Activated CD8-positive, alpha-beta memory T cell treated with anti-CD3 and anti-CD28 coated beads, Interleukin-2, amount 10 ng/mL, durations not matched to agents 7 days and 5 days (primary cell): ENCODE data around the gene MCAM. TPM values are rescaled to one million over a fixed set of nuclear protein-coding genes. Genes with fewer than 3 reads are reported as not detected.

Source experiments
- ATAC-seq: fragments of 150-1000 bp; cut with Tn5 transposase; one replicate; pipeline ENCODE4 v1.10.0; 2021; ENCODE audit warnings: moderate library complexity
- CTCF ChIA-PET: fragments of 350-600 bp; sonication (Branson Sonifier 250); formaldehyde crosslinking; loops from one replicate; lab custom pipeline; 2021; ENCODE audit warnings: antibody characterized with exemption; lab: Charles Lee
- DNase-seq: peaks from one replicate; pipeline ENCODE4 v3.0.0-alpha.2; 2020
- H3K27ac Mint-ChIP-seq: one replicate; pipeline ENCODE4 v1.8.0; 2021; ENCODE audit warnings: mild to moderate bottlenecking, mixed read lengths
- H3K27me3 Mint-ChIP-seq: one replicate; pipeline ENCODE4 v1.8.0; 2021; ENCODE audit warnings: mixed read lengths
- H3K36me3 Mint-ChIP-seq: one replicate; pipeline ENCODE4 v1.8.0; 2021; ENCODE audit warnings: mild to moderate bottlenecking, mixed read lengths
- H3K4me1 Mint-ChIP-seq: one replicate; pipeline ENCODE4 v1.8.0; 2021; ENCODE audit warnings: mixed read lengths
- H3K4me3 Mint-ChIP-seq: one replicate; pipeline ENCODE4 v1.8.0; 2021; ENCODE audit warnings: mild to moderate bottlenecking, moderate library complexity, mixed read lengths
- H3K9me3 Mint-ChIP-seq: one replicate; pipeline ENCODE4 v1.8.0; 2022; ENCODE audit warnings: low read depth, mixed read lengths
- total RNA-seq, 2 experiments: library from RNA; stranded (reverse); gene quantifications; one replicate each; pipeline ENCODE4 v1.2.3, GENCODE V29; 2021

The MCAM gene
- total RNA-seq, 2 experiments from 2014 or later = 2.5 to 3.9 TPM

GRCh38 chr11:119356349-119357031 is 39.6 kb upstream of the MCAM start:
- no peaks in the 10 kb centered on the region for H3K9me3 Mint-ChIP-seq
- CTCF ChIA-PET = interaction anchor here (0.6 to 8.9 kb wide), 44 partner anchors 8 to 461 kb away, joined by 3 to 318 read pairs (median 4); partner anchors contain the start of genes C1QTNF5, MFRP, NLRX1 and RNF26
- peaks cover 25% of the 10 kb centered on the region for H3K4me1 Mint-ChIP-seq
- peak overlapping the region; percentile 77 for H3K4me3 Mint-ChIP-seq
- ATAC-seq (peak; percentile 95), DNase-seq (peak; percentile 84)
- peaks cover 40% of the 10 kb centered on the region for H3K27me3 Mint-ChIP-seq
- no peaks in the 10 kb centered on the region for H3K36me3 Mint-ChIP-seq
- peak overlapping the region; percentile 60 for H3K27ac Mint-ChIP-seq

- Mint-ChIP-seq H3K4me3 (no peak overlapping the region), H3K27ac (no peak overlapping the region), H3K27me3 (peaks cover 45% of the 10 kb centered on the region), H3K9me3 (no peaks in the 10 kb centered on the region), H3K36me3 (no peaks in the 10 kb centered on the region), H3K4me1 (peaks cover 23% of the 10 kb centered on the region)
- CTCF ChIA-PET = interaction anchor here (0.8 to 8.9 kb wide), 28 partner anchors 9 to 233 kb away, joined by 3 to 318 read pairs (median 4); partner anchors contain the start of genes C1QTNF5, MFRP, NLRX1 and USP2
- DNase-seq (no peak), ATAC-seq (no peak)
Measured at GRCh38 chr11:119355091-119355843, 38.3 kb upstream of the MCAM start.

GRCh38 chr11:119352857-119353260 is 35.9 kb upstream of the MCAM start:
- CTCF ChIA-PET = interaction anchor here (1.1 to 7.8 kb wide), 5 partner anchors 10 to 21 kb away, joined by 3 to 62 read pairs (median 4); partner anchors contain the start of gene C1QTNF5
- Mint-ChIP-seq H3K27ac (no peak overlapping the region), H3K36me3 (no peaks in the 10 kb centered on the region), H3K27me3 (peaks cover 45% of the 10 kb centered on the region), H3K9me3 (no peaks in the 10 kb centered on the region), H3K4me3 (no peak overlapping the region), H3K4me1 (peaks cover 17% of the 10 kb centered on the region)
- ATAC-seq (no peak), DNase-seq (no peak)

- H3K4me3 Mint-ChIP-seq = no peak overlapping the region
- H3K4me1 Mint-ChIP-seq = peaks cover 12% of the 10 kb centered on the region
- no peak overlapping the region for H3K27ac Mint-ChIP-seq
- CTCF ChIA-PET = interaction anchor here (1.5 to 7.8 kb wide), 2 partner anchors 11 to 28 kb away, joined by 5 to 62 read pairs; partner anchors contain the start of gene C1QTNF5
- no peaks in the 10 kb centered on the region for H3K36me3 Mint-ChIP-seq
- ATAC-seq = no peak
- DNase-seq = no peak
- peaks cover 39% of the 10 kb centered on the region for H3K27me3 Mint-ChIP-seq
- H3K9me3 Mint-ChIP-seq = no peaks in the 10 kb centered on the region
Measured at GRCh38 chr11:119351232-119351631, 34.3 kb upstream of the MCAM start.

GRCh38 chr11:119350302-119350701 is 33.4 kb upstream of the MCAM start:
- DNase-seq = no peak
- Mint-ChIP-seq H3K36me3 (no peaks in the 10 kb centered on the region), H3K27me3 (peaks cover 33% of the 10 kb centered on the region), H3K27ac (peak overlapping the region; percentile 71), H3K4me1 (peaks cover 9% of the 10 kb centered on the region), H3K9me3 (no peaks in the 10 kb centered on the region), H3K4me3 (no peak overlapping the region)
- CTCF ChIA-PET = interaction anchor here (1.5 to 7.8 kb wide), 2 partner anchors 11 to 27 kb away, joined by 5 to 62 read pairs; partner anchors contain the start of gene C1QTNF5
- ATAC-seq = peak; percentile 72

GRCh38 chr11:119347940-119348605 is 31.1 kb upstream of the MCAM start:
- no peak overlapping the region for H3K4me3 Mint-ChIP-seq
- peaks cover 21% of the 10 kb centered on the region for H3K27me3 Mint-ChIP-seq
- H3K4me1 Mint-ChIP-seq = peaks cover 9% of the 10 kb centered on the region
- no peak overlapping the region for H3K27ac Mint-ChIP-seq
- CTCF ChIA-PET = interaction anchor here (0.8 to 12.8 kb wide), 3 partner anchors 8 to 11 kb away, joined by 3 to 126 read pairs (median 62); partner anchors contain the start of gene C1QTNF5
- ATAC-seq (no peak), DNase-seq (no peak)
- H3K36me3 Mint-ChIP-seq = no peaks in the 10 kb centered on the region
- H3K9me3 Mint-ChIP-seq = no peaks in the 10 kb centered on the region

GRCh38 chr11:119347242-119347641 is 30.3 kb upstream of the MCAM start:
- no peaks in the 10 kb centered on the region for H3K9me3 Mint-ChIP-seq
- H3K4me3 Mint-ChIP-seq = no peak overlapping the region
- H3K4me1 Mint-ChIP-seq = peaks cover 9% of the 10 kb centered on the region
- no peak overlapping the region for H3K27ac Mint-ChIP-seq
- peaks cover 23% of the 10 kb centered on the region for H3K27me3 Mint-ChIP-seq
- CTCF ChIA-PET = interaction anchor here (7.8 to 12.8 kb wide), 2 partner anchors 7 to 10 kb away, joined by 62 to 126 read pairs; partner anchors contain the start of gene C1QTNF5
- H3K36me3 Mint-ChIP-seq = no peaks in the 10 kb centered on the region
- DNase-seq = no peak
- ATAC-seq = no peak

GRCh38 chr11:119346605-119347004 is 29.7 kb upstream of the MCAM start, which contains the start of gene MFRP:
MFRP (minus strand) TSS chr11:119346705; CDS start chr11:119346513, 192 bp downstream.
- Mint-ChIP-seq H3K36me3 (no peaks in the 10 kb centered on the region), H3K27ac (no peak within 1 kb of the TSS), H3K9me3 (no peaks in the 10 kb centered on the region), H3K4me3 (no peak within 1 kb of the TSS), H3K4me1 (peaks cover 9% of the 10 kb centered on the region), H3K27me3 (peaks cover 25% of the 10 kb centered on the region)
- DNase-seq (no peak), ATAC-seq (no peak)
- CTCF ChIA-PET = interaction anchor here (7.8 to 12.8 kb wide), 2 partner anchors 7 to 10 kb away, joined by 62 to 126 read pairs; partner anchors contain the start of gene C1QTNF5

- no peaks in the 10 kb centered on the region for H3K36me3 Mint-ChIP-seq
- no peak for ATAC-seq
- no peaks in the 10 kb centered on the region for H3K9me3 Mint-ChIP-seq
- peaks cover 28% of the 10 kb centered on the region for H3K27me3 Mint-ChIP-seq
- H3K4me3 Mint-ChIP-seq = no peak overlapping the region
- CTCF ChIA-PET = interaction anchor here (12.8 kb wide), 1 partner anchor 11 kb away, joined by 126 read pairs; no protein-coding TSS in a partner anchor
- no peak overlapping the region for H3K27ac Mint-ChIP-seq
- peaks cover 15% of the 10 kb centered on the region for H3K4me1 Mint-ChIP-seq
- no peak for DNase-seq
Measured at GRCh38 chr11:119345685-119346084, 28.8 kb upstream of the MCAM start.

- H3K4me1 Mint-ChIP-seq = peaks cover 7% of the 10 kb centered on the region
- ATAC-seq (no peak), DNase-seq (no peak)
- peaks cover 31% of the 10 kb centered on the region for H3K27me3 Mint-ChIP-seq
- H3K9me3 Mint-ChIP-seq = no peaks in the 10 kb centered on the region
- CTCF ChIA-PET = interaction anchor here (0.7 to 12.8 kb wide), 5 partner anchors 9 to 148 kb away, joined by 3 to 126 read pairs (median 6); partner anchors contain the start of gene CBL
- H3K36me3 Mint-ChIP-seq = no peaks in the 10 kb centered on the region
- no peak overlapping the region for H3K27ac Mint-ChIP-seq
- H3K4me3 Mint-ChIP-seq = no peak overlapping the region
Measured at GRCh38 chr11:119344291-119345010, 27.5 kb upstream of the MCAM start.

- peaks cover 38% of the 10 kb centered on the region for H3K27me3 Mint-ChIP-seq
- peaks cover 2% of the 10 kb centered on the region for H3K36me3 Mint-ChIP-seq
Measured at GRCh38 chr11:119343726-119344125, 26.8 kb upstream of the MCAM start.

More at GRCh38 chr11:119343726-119344125, 26.8 kb upstream of the MCAM start:
- no peaks in the 10 kb centered on the region for H3K9me3 Mint-ChIP-seq
- no peak overlapping the region for H3K4me3 Mint-ChIP-seq
- CTCF ChIA-PET = interaction anchor here (0.7 to 12.8 kb wide), 5 partner anchors 10 to 147 kb away, joined by 3 to 126 read pairs (median 6); partner anchors contain the start of gene CBL
- H3K4me1 Mint-ChIP-seq = peaks cover 13% of the 10 kb centered on the region
- DNase-seq (no peak), ATAC-seq (no peak)
- H3K27ac Mint-ChIP-seq = no peak overlapping the region
